Measurements from ENCODE around the gene FHIT.
"Not testable (repeated sequence)": the region's sequence is repeated elsewhere in the genome, so short reads cannot be mapped to it uniquely, and the experiment has no call there.

Gene FHIT

DNA sequence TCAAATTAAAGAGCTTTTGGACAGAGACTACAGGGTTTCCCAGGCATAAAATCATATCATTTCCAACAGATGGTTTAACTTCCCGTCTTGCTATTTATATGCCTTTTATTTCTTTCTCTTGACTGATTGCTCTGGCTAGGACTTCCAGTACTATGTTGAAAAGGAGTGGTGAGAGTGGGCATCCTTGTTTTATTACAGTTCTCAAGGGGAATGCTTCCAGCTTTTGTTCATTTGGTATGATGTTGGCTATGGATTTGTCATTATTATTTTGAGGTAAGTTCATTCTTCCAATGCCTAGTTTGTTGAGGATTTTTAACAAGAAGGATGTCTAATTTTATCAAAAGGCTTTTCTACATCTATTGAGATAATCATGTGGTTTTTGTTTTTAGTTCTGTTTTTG is 1304.9 kb downstream of the FHIT start:
- DNase-seq (ENCODE audit: low read depth in 2 of 2) = no peak

DNA sequence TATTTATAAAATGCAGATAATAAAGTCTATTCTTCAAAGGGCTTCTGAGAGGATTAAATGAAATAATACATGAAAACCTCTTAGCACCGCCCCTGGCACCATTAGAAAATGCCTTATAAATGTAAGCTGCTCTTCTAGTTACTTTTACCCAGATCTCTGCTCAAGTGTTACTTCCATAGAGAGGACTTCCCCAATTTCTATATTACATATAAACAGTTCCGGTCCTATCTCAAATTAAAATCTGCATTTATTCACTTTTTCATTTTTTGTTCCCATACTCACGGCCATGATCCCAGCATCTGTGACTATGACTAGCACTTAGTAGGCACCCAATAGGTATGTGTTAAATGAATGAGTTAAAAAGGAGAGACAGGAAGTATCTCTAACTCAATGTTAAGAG is 1310.5 kb downstream of the FHIT start:
- DNase-seq (ENCODE audit: low read depth in 2 of 2) = no peak

DNA sequence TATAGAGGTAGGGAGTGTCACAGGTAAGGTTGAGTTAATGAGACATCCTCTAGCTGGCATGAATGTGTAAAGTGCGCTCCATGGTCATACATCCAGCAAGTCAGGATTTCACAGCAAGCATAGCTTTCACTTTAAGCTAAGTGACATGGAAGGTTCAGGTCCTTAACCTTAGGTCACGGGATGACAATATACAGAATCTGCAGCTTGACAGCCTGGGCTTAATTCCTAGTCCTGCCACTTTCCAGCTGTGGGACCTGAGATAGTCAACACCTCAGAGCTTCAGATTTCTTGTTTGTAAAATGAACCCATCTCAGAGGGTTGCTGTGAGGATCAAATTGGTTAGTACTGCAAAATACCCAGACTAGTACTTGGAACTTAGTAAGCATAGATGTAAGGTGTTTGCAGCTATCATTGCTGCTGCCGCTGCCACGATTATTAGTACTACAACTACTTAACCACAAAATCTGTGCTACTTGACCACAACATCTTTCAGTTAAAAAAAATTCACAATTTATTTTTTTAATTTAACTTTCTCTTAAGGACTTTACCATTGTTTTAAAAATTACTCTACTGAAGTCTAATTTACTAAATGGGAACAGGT is 1311.3 kb downstream of the FHIT start:
- DNase-seq (ENCODE audit: low read depth in 2 of 2) = no peak

DNA sequence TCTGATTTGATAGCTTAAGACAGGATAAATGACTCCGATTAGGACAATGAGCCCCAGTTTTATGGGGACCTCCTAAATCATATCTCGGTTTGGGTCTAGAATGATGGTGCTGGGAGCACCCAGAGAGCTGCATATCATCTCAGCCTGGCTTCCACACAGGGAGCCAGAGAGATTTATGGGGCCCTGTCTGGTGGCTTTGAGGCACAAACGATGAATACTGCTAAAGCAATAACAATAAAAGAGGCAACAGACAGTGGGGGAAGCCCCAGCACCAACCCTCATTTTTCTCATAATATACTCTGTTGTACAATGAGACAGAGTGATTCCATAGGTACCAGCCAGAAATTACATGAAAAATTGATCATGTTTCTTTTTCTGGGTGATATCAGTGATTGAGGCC is 1312.4 kb downstream of the FHIT start:
- DNase-seq (ENCODE audit: low read depth in 2 of 2) = no peak

GRCh38 chr3:59937201-59937600 is 1314.1 kb downstream of the FHIT start:
- no peak for DNase-seq (ENCODE audit: low read depth in 2 of 2)

DNA sequence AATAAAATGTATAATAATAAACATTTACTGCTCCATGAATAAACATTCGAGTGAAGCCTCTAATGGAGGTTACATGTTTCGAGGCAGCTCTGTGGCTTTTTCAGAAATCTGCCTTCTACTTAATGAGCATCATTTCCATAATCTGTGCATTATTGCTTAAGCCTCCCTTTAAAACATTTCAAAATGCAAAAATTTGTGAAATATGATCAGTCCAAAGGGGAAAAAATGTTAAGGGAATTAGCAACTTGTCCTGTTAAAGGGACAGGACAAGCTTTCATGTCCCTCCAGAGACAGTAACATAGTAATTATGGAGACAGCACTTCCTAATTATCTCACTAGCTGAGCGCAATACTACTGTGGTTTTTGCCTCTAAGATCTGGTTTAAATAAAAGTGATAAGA is 1314.8 kb downstream of the FHIT start:
- no peak for DNase-seq (ENCODE audit: low read depth in 2 of 2)

DNA sequence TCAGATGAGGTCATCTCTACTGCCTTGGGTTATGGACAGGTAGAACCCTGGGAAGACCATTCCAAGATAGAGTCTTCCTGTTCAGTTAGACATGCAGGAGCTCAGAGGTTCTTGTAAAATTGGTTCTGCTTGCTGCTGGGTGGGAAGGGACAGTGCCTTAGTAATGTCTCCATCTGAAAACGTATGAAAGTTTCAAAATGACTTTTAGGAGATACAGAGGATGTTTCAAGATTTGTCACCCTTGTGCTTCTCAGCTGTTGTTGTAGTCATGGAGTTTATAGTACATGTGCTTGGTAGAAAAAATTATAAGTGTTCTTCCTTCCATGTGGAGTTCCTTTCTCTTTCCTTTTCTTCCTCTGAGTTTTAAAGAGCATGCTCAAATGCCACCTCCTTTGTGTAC is 1316.2 kb downstream of the FHIT start:
- no peak for DNase-seq (ENCODE audit: low read depth in 2 of 2)

- not testable (repeated sequence) for DNase-seq (ENCODE audit: low read depth in 2 of 2)
These were observed 1316.7 kb downstream of the FHIT start for GRCh38 chr3:59934560-59934959.

GRCh38 chr3:59930170-59930569 is 1321.1 kb downstream of the FHIT start:
- DNase-seq (ENCODE audit: low read depth in 2 of 2) = no peak

DNA sequence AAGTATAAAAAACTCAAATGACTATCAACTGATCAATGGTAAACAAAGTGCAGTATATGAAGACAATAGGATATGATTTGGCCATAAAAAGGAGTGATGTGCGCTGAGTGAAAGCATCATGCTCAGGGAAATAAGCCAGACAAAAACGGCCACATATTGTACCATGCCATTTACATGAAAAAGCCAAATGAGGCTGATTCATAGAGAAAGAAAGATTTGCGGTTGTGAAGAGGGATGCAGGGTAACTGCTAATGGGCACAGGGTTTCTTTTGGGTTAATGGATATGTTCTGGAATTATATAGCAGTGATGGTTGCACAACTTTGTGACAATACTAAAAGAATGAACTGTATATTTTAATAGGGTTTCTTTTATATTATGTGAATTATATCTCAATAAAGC is 1324.2 kb downstream of the FHIT start:
- DNase-seq (ENCODE audit: low read depth in 2 of 2) = no peak

GRCh38 chr3:59925946-59926345 is 1325.3 kb downstream of the FHIT start:
- no peak for DNase-seq (ENCODE audit: low read depth in 2 of 2)

DNA sequence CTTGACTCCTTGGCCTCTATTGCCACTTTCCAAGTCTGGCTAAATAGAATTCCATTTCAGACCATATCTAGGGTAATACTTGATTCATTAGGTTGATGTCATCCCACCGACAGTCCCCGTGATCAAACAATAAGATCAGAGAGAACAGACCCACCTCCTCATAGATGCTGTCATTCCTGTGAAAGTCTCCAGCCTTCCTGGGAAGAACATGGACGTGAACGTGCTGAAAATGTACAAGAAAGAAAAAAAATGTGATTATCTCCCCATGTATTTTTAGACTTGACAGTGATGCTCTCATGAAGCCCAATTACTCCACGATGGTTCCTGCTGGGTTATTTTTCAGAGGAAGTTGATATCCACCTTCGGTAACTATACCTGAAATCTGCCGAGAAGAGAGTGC is 1329.1 kb downstream of the FHIT start:
- no peak for DNase-seq (ENCODE audit: low read depth in 2 of 2)

DNA sequence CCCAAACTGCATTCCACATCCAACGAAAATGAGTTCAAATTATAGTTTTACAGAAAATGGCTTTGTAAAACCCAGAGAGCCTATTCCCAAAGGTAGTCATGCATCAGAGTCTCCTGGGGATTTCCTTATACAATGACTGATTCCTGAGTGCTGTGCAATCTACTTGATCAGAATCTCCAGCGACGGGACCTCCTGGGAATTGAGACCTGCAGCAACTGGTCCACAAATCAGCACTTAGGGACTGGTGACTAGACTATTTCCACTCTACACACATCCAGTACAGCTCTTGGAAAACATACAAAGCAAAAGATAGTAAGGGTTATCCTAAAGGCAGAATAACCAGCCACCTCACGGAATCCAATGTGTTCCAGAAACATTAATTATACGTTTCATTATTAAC is 1330.4 kb downstream of the FHIT start:
- no peak for DNase-seq (ENCODE audit: low read depth in 2 of 2)

DNA sequence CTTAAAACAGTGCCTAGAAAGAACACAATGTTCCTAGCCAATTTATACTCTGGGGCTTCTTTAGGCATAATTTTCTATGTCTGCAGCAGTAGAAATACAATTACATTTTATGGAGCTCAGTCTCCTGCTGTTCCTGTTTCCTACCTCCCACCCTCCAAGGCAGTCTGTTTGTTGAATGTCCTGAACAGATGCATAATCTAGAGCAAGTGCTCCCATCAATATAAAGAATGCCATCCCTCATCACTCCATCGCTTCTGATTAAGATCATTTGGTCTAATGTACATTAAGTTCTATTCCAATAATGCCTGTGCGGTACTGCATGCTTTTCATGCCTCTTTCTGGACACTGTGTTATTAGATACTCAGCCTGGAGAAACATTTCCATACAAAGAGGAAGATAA is 1331.7 kb downstream of the FHIT start:
- no peak for DNase-seq (ENCODE audit: low read depth in 2 of 2)

GRCh38 chr3:59914251-59914650 is 1337.0 kb downstream of the FHIT start:
- DNase-seq (ENCODE audit: low read depth in 2 of 2) = no peak

- DNase-seq (ENCODE audit: low read depth in 2 of 2) = no peak
These were observed 1337.6 kb downstream of the FHIT start for GRCh38 chr3:59913645-59914044.

- DNase-seq (ENCODE audit: low read depth in 2 of 2) = no peak
These were observed 1342.6 kb downstream of the FHIT start for GRCh38 chr3:59908701-59909100.

- DNase-seq (ENCODE audit: low read depth in 2 of 2) = no peak
These were observed 1343.0 kb downstream of the FHIT start for GRCh38 chr3:59908280-59908679.

DNA sequence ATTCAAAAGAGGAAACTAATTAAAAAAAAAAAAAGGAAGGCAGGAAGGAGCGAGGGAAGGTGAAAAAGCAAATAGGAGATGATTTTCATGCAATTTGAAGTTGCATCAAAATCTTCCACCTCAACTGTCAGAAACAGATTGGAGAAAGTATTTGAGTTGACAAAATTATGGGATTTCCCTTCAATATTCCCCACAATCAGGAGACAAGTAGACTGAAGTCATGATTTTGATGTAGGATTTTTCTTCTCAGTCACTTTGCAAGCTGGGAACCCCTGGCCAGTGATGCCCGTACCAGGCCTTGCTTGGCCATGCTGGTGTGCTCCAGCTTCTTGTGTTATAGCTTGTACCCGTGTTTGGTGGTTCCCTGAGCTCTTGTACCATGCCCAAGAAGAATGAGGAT is 1347.0 kb downstream of the FHIT start:
- no peak for DNase-seq (ENCODE audit: low read depth in 2 of 2)

DNA sequence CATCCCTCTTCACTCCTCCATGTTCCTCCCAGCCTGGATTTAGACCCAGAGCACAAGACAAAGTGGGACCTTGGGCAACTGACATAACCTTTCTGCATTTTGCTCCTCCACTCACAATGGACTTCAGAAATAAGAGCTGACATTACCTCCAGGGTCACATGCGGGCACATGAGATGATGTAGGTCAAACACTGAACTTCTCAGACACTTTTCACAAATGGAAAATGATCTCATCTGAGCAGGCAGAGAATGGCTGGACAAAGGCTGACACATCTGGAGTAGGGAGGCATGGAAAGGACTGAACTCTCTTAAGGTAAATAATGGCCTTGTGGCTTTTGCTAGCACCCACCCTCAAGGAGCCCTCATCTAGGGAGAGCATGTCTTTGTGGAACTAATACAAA is 1352.2 kb downstream of the FHIT start:
- no peak for DNase-seq (ENCODE audit: low read depth in 2 of 2)

GRCh38 chr3:59895972-59896371 is 1355.3 kb downstream of the FHIT start:
- no peak for DNase-seq (ENCODE audit: low read depth in 2 of 2)

DNA sequence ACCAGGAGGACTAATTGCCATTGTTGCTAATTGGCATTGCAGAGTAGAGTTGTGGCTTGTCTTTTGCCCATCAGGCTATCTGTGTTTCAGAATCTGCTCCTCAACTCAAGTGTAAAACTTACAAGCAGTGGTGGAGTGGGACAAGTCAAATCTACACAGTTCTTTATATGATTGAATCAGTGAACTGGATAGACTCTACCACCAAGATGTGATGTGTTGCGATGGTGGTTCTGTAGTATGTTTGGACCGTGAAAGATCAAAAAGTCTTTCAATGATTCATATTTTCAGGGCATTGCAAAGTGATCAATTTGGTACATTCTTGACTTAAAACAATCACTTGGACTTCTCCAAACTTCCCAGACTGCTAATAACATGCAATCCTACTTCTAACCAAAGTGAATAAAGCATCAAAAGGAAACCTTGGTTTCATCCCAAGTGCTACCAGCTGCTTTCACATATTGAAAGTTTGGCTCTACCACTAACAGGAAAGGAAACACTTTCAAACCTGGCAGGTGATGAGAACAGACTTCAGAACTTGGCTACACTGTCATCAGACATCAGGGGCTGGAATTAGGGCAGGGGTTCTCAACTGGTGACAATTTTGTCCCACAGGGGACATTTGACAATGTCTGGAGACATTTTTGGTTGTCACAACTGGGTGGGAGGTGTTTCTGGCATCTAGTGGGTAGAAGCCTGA is 1356.7 kb downstream of the FHIT start:
- no peak for DNase-seq (ENCODE audit: low read depth in 2 of 2)

DNA sequence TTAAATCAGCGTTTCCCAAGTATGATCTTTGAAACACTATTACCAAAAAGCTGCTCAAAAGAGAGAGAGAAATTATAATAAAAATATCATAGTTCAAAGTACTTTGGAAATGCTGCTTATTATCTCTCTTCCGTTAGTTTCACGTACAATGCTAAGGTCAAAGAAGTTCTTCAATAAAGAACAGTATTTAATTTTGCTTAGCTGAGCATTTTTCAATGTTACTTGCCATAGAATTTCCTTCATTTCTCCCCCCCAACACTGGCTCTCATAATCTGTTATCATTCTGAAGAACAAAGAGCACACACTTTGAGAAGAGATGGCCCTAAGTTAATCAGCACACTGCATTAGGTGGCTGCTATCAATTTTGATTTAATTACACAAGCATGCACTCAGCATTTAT is 1360.6 kb downstream of the FHIT start:
- no peak for DNase-seq (ENCODE audit: low read depth in 2 of 2)

DNA sequence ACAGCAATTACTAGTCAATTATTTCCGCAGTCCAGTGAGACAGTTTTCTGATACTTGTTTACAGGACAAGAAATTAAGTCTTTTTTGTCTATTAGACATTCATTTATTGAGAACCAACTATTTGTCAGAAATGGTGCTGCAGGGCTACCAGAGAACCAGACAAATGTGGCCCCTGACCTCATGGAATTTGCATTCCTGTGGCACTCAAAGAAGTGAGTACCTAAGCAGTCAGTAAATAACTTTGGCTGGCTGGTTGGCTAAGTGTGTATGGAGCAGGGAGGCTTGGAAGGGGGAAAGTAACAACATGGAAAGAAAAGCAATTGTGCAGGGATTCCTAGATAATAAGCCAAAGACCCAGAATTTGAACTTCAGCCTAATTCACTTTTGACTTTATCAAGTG is 1364.5 kb downstream of the FHIT start:
- no peak for DNase-seq (ENCODE audit: low read depth in 2 of 2)
